NCI-H2171 (cell line): Measurements from ENCODE around the gene KNSTRN.

Experiments used
- DNase-seq: peaks from one replicate; lab custom pipeline; 2025; lab: John Stamatoyannopoulos, UW

KNSTRN gene

GRCh38 chr15:40399370-40399769, 16.8 kb downstream of the KNSTRN start:
- DNase-seq, result no peak

DNA sequence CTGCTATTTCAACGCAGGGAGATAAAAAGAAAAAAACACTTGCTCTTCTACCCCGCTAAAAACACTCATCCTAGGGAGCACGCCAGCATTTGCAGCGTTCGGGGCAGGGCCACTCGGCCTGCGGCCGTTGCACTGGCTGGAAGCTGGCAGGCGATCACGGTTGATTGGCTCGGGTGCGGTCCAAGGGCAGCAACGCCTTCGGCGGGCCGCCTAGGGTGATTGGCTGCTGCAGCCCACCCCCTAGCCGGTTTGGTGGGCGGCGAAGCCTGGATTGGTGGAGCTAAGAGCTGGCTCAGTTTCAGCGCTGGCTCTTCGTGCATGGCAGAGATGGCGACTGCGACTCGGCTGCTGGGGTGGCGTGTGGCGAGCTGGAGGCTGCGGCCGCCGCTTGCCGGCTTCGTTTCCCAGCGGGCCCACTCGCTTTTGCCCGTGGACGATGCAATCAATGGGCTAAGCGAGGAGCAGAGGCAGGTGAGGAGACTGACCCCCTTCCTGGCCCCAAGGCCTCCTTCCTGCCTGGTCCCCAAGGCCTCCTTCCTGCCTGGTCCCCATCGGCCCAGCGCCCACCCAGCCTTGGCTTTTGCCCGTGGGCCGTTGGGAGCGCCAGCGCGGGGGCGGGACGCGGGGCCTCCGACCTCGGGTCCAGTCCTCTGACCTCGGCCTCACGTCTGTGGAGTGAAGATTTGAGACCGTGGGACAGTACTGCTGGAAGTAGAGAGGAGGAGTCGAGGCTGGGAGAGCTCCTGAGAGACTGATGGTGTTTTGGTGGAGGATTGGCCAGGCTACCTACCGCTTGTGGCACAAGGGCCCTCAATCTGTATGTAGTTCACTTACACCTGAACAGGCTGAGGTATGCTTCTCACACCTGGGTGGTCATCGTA, 23.2 kb downstream of the KNSTRN start, which contains the start of gene IVD:
Gene IVD (plus strand): TSS at position 295 of the 881 bp plus-strand sequence. CDS start 33 bp downstream, at position 328.
- DNase-seq, result peak; percentile 93

DNA sequence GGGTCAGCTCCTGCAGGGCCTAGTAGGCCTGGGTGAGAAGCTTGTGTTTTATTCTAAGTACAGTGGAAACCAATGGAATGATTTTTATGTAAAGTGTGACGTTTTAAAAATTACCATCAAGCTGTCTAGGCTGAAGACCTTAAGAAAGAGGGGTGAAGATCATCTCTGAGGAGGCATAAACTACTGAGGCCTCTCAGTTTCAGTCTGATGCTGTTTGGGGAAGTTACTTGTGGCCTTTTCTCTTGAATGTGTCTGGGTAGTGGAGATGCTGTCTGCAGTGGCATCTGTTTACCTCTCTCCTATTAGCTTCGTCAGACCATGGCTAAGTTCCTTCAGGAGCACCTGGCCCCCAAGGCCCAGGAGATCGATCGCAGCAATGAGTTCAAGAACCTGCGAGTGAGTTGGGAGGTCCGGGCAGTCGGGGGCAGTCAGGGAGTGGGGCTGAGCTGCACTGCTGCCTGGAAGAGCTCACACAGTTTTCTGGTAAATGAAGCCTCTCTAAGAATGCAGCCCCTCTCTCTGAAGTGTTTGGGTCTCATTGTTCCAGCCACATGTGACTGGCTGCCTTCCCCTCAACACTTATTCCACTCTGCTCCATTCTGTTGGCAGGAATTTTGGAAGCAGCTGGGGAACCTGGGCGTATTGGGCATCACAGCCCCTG, 24.9 kb downstream of the KNSTRN start:
- DNase-seq, result no peak

DNA sequence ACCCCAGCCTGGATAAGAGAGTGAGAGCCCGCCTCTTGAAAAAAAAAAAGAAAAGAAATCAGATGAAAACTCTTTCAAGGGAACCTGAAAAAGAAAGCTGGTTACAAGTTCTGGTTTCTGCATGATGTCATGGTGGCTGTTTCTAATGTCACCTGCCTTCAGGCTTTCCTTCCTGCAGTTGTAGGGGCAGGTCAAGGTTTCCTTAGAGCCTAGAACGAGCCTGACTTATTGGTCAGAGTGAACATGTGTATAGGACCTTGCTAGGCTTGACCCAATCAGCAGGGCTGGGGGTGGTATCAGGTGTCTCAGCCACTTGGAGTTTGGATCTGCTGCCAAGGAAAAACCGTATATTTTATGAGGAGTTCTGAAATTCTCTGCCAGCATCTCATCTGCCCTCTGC, 26.8 kb downstream of the KNSTRN start:
- DNase-seq, result no peak

- no peak for DNase-seq
Observed at GRCh38 chr15:40410476-40410875, 28.0 kb downstream of the KNSTRN start.

DNA sequence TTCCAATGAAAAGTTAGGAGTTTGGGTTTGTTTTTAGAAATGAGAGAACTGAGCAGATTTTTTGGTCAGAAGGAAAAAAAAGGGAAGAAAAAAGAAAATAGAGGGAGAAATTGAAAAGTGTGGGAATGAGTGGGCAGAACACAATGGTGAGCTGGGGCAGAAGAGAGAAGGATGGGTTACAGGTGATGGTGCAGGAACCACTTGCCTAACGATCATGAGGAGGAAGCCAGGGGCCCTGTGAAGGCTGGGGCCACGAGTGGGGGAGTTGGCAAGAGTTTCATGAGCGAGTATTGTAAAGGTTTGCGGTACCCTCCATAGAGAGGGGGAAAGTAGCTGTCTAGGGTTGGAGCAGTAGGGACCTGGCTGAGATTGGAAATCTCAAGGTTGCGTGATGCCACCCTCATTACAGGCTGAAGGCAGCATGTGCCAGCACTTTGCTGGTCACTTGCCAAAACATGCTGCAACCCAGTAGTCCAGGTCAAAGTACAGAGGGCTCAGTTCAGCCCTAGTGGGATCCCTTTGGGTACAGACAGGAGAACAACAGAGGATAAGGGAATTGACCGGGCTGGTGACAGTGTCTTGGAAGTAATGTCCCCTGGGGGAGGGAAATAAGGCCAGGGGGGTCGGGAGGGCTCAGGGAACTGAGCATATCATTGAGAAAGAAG, 29.7 kb downstream of the KNSTRN start:
- DNase-seq, result no peak

- DNase-seq, result no peak
Observed at GRCh38 chr15:40413036-40413435, 30.5 kb downstream of the KNSTRN start.

DNA sequence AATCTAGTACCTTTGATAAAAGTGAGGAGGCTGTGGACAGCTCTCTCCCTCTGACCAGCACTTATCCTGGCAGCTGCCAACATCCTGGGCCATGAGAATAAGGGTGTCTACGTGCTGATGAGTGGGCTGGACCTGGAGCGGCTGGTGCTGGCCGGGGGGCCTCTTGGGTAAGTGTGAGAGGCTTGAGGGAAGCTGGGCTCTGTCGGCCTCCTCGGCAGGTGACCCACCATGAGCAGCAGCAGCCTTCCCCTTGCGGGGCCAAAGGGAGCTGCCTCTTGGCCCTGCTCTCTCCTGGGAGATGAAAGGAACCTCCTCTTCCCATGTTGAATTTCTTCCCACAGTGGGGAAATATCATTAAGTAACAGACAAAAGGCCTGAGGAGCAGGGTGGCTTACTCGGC, 32.3 kb downstream of the KNSTRN start:
- no peak for DNase-seq

GRCh38 chr15:40415226-40415625, 32.7 kb downstream of the KNSTRN start:
- no peak for DNase-seq

DNA sequence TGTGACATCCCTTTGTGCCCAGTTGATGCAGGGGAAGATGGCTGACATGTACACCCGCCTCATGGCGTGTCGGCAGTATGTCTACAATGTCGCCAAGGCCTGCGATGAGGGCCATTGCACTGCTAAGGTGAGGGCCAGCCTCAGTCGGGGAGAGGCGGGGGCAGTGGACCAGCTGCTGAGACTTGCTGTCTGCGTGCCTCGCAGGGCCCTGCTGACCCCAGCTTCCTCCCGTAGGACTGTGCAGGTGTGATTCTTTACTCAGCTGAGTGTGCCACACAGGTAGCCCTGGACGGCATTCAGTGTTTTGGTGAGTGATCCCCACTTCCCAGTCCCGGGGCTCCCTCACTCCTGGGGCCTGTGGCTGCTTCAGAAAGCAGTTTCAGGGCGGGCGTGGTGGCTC, 33.5 kb downstream of the KNSTRN start:
- DNase-seq, result no peak

GRCh38 chr15:40418126-40418525, 35.6 kb downstream of the KNSTRN start:
- no peak for DNase-seq

- no peak for DNase-seq
Observed at GRCh38 chr15:40420071-40420713, 37.7 kb downstream of the KNSTRN start.

DNA sequence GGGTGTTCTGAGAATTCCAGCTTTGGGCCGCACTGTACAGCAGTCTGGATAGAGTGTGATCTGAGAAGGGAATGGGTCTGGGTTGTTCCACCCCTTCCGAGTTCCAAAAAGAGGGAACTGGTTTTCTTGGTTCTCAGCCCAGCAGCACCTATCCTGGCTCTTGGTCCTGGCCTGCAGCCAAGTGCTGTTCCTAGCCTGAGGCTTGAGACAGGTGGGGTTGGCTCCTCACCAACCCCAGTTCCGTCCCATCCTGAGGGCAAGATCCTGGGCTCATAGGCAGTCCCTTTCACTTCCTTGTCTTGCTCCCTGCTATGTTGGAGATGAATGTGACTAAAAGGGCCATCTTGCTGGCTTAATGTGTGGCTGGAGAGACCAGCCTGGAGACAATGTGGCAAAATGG, 38.3 kb downstream of the KNSTRN start:
- DNase-seq, result peak; percentile 41

DNA sequence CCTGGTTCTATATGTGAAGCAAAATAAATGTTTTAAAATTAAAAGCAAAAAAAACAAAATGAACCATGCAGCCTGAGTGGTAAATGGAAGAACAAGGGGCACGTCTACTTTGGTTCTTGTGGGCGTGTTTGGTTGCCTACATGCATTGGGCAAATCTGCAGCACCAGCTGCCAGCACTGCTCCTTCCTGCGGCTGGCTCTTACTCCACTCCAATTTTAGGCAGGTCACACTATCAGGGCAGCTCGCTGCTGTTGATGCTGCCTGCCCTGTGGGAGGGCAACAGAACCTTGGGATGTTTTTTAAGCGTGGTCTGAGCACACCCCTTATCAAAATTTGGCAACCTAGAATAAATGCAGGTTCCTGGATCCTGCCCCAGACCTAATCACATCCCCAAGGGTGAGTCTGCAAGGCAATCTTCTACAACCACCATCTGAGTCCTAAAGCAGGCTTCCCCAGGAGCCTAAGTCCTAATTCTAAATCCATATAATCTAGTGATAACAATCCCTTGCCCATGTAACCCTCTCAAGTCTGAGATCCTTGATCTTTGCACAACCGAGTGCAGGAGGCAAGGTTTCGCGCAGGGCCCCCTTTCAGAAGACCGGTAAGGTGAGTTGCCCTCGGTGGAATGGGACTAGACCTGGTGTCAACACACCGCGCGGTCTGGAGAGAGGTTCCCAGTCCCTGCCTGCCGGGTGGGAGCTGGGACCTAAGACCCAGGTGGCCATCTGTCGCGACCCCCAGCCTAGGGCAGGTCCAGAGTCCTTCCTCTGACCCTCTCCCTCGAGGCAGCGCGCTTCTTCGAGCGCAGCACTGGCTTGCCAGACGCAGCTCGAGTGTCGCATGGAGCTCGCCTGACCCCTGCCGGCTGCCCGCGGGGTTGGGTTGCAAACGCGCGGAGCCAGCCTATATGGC, 39.0 kb downstream of the KNSTRN start:
- peak; percentile 79 for DNase-seq

- no peak for DNase-seq
Observed at GRCh38 chr15:40424483-40425115, 42.1 kb downstream of the KNSTRN start.

GRCh38 chr15:40425681-40426080, 43.2 kb downstream of the KNSTRN start:
- no peak for DNase-seq

- DNase-seq, result no peak
Observed at GRCh38 chr15:40427188-40427587, 44.7 kb downstream of the KNSTRN start.

- DNase-seq, result no peak
Observed at GRCh38 chr15:40428185-40428584, 45.7 kb downstream of the KNSTRN start.

DNA sequence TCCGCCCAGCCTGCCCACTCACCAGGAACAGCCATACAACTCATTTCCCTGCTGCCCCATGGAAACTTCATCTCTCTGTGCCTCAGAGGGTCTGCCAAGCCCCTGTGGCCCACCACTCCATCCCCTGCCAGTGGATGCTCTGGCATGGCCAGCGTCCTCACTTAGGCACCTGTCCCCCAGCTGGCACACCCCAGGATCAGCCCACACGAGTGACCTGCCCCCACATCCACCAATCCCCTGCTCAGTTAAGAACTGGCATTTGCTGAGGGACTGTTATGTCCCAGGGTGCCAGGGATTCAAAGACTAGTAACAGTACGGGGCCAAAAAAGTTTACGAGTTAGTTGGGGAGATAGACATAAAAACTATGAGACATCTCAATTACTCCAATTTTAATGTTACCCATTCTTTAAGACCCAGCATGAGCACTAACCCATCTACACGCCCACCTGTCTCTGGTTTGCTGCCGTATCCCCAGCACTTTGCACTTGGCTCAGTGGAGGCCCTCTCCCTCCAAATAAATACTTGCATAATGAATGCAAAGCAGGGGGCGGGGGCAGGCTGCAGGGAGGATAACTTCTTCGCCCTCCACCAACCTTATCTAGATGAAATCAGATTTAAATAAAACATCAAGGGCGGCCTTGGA, 46.7 kb downstream of the KNSTRN start:
- no peak for DNase-seq

DNA sequence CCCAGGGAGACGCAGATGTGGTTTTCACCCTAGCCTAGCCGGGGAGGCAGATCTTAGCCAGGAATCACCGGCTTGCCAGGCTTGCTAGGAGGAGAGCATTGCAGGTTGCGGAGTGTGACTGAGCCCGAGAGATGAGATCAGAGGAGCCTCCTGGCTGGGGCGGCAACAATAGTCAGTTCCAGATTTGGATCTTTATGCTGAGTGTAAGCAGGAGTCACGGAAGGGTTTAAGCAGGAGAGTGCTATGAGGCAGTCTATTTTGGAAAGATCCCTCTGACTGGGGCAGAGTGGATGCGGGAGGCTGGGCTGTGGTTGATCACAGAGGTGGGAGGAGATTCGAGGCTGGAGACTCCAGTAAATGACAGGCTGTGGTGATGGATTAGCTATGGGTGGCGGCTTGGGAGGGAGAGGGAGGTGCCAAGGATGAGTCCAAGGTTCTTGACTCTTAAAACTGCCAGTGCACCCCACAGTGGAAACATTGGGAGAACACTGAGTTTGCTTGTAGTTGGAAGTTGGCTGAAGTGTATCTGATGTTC, 47.8 kb downstream of the KNSTRN start:
- DNase-seq, result no peak
